Spleen (tissue), 7 donors: Measurements from ENCODE around the gene BTK.
"Not testable (repeated sequence)": the region's sequence is repeated elsewhere in the genome, so short reads cannot be mapped to it uniquely, and the experiment has no call there.

ENCODE experiments used
- POLR2AphosphoS5 ChIP-seq, 3 donors: sonication (generic); formaldehyde crosslinking; IDR thresholded peaks; one replicate each; pipeline ENCODE4 v1.5.1; 2017; ENCODE audit warnings: antibody characterized with exemption in 3 of 3
- TF ChIP-seq, protein P1 (sequence below), 11 experiments: fragments of 200-600 bp in 7 of 11; fragments of 450-650 bp in 4 of 11; sonication (generic) in 4 of 11; IDR thresholded peaks in 8 of 11; conservative IDR thresholded peaks in 3 of 11; 1 replicate in 7 of 11; 2 replicates in 4 of 11; pipeline versions ENCODE4 v1.4.0 to v1.8.0; 2016 to 2021; ENCODE audit warnings: antibody characterized with exemption in 11 of 11, inconsistent platforms in 4 of 11, mild to moderate bottlenecking in 1 of 11
- donor health status: DM: no; HTN: no; CAD: no; lungs with moderate emphysema.
- donor health status: DM: no; HTN: no; CAD: no.
- donor health status: DM: no; HTN: no; CAD: no.

- TF ChIP-seq, protein P1, sequence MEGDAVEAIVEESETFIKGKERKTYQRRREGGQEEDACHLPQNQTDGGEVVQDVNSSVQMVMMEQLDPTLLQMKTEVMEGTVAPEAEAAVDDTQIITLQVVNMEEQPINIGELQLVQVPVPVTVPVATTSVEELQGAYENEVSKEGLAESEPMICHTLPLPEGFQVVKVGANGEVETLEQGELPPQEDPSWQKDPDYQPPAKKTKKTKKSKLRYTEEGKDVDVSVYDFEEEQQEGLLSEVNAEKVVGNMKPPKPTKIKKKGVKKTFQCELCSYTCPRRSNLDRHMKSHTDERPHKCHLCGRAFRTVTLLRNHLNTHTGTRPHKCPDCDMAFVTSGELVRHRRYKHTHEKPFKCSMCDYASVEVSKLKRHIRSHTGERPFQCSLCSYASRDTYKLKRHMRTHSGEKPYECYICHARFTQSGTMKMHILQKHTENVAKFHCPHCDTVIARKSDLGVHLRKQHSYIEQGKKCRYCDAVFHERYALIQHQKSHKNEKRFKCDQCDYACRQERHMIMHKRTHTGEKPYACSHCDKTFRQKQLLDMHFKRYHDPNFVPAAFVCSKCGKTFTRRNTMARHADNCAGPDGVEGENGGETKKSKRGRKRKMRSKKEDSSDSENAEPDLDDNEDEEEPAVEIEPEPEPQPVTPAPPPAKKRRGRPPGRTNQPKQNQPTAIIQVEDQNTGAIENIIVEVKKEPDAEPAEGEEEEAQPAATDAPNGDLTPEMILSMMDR (IDR thresholded peaks at IDR 0.05 in 8 of 11, conservative IDR thresholded peaks at IDR 0.05 in 3 of 11), result not testable (repeated sequence)
- not testable (repeated sequence) for TF ChIP-seq POLR2AphosphoS5 (IDR thresholded peaks at IDR 0.05)
These were observed 51.7 kb downstream of the BTK start for GRCh38 chrX:101334310-101334709.
